Gastroesophageal sphincter (tissue), 4 donors: ENCODE results near the gene MVK. TPM values are rescaled to one million over a fixed set of nuclear protein-coding genes. Genes with fewer than 3 reads are reported as not detected.

ENCODE experiments used
- ATAC-seq: fragments of 150-250 bp; one replicate; pipeline ENCODE4 v1.9.1; 2016; ENCODE audit warnings: mild to moderate bottlenecking, moderate library complexity
- H3K27ac ChIP-seq, 4 donors: fragments of 200-600 bp; sonication (generic) in 3 of 4; 1 replicate in 3 of 4; 2 replicates in 1 of 4; pipeline ENCODE4 v1.5.1; 2016 to 2019
- H3K27me3 ChIP-seq: fragments of 200-600 bp; sonication (generic); one replicate; pipeline ENCODE4 v1.5.1; 2019
- H3K36me3 ChIP-seq, 2 donors: fragments of 200-600 bp; sonication (generic); one replicate each; pipeline ENCODE4 v1.5.1; 2019; ENCODE audit warnings: control low read depth in 1 of 2
- H3K4me1 ChIP-seq, 3 donors: fragments of 200-600 bp; sonication (generic); 1 replicate in 2 of 3; 2 replicates in 1 of 3; pipeline ENCODE4 v1.5.1; 2016 to 2019; ENCODE audit warnings: control low read depth in 2 of 3
- H3K4me3 ChIP-seq, 2 donors: fragments of 200-600 bp; sonication (generic); one replicate each; pipeline ENCODE4 v1.5.1; 2019; ENCODE audit warnings: mild to moderate bottlenecking in 1 of 2, moderate library complexity in 1 of 2
- H3K9me3 ChIP-seq, 3 donors: fragments of 200-600 bp; sonication (generic); one replicate each; pipeline ENCODE4 v1.5.1; 2017 to 2019; ENCODE audit warnings: control low read depth in 2 of 3
- EP300 ChIP-seq: sonication (generic); formaldehyde crosslinking; IDR thresholded peaks from one replicate; pipeline ENCODE4 v1.6.1; 2017; ENCODE audit warnings: antibody characterized with exemption, mild to moderate bottlenecking
- POLR2A ChIP-seq, 2 donors: fragments of 450-650 bp; IDR thresholded peaks; one replicate each; pipeline ENCODE4 v1.6.1; 2017; ENCODE audit warnings: antibody characterized with exemption in 2 of 2, mild to moderate bottlenecking in 2 of 2, moderate library complexity in 1 of 2
- POLR2AphosphoS5 ChIP-seq: sonication (generic); formaldehyde crosslinking; IDR thresholded peaks from one replicate; pipeline ENCODE4 v1.6.1; 2017; ENCODE audit warnings: antibody characterized with exemption
- WGBS, 2 donors: methylation state at CpG; one replicate each; pipeline ENCODE4 v1.1.5; 2018; ENCODE audit warnings: low coverage in 1 of 2; 5-methylcytosine and 5-hydroxymethylcytosine counted together
- total RNA-seq, 4 donors: library from RNA; depleted of rRNA; stranded (reverse); fragments of >200 nt; gene quantifications; one replicate each; pipeline ENCODE4 v1.1.0, GENCODE V29; 2016
- TF ChIP-seq, protein P1 (sequence below), 4 experiments: fragments of 200-600 bp in 2 of 4; fragments of 450-650 bp in 2 of 4; sonication (generic) in 1 of 4; IDR thresholded peaks; one replicate each; pipeline ENCODE4 v1.5.1; 2017 to 2019; ENCODE audit warnings: antibody characterized with exemption in 4 of 4, mild to moderate bottlenecking in 2 of 4, moderate library complexity in 2 of 4

Gene MVK
- total RNA-seq, 4 donors from 2014 or later, result 6.2 to 18.2 (median 10.4) TPM

DNA sequence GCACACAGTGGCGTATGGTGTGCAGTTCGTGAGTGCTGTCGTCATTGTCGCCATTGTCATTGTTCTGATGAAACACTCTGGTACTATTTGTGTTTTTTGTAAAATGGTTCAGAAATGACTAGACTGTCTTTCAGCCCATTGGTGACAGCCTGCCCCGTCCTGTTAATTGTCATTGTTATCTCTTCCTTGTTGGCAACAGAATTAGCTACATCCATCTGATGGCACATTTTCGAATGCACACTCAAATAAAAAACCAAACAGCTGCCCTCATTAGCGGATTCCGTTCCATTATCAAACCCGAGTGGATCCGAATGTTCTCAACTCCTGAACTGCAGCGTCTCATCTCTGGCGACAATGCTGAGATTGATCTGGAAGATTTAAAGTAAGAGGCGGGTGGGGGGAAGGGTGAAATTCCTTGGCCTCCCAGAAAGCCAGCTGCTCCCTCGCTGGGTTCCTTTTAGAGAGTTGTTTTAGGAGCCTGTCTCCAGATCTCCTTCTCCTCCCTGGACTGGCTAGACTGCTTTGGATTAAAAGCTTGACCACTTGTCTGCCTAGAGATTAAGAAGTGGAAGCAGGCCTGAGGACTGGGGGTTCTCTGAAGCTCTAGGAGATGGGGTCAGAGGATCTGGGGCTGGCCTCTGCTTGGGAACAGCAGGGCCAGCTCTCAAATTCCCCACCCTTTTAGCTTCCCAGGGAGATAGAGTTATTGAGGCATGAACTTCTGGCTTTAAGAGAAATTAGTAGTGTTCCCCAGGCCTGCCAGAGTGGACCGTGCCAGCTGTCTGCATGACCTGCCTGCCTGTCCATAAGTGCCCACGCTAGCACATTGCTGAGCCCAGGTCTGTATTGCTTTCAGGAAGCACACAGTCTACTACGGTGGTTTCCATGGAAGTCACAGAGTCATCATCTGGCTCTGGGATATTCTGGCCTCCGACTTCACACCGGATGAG lies 43.6 kb upstream of the MVK start:
- H3K36me3 ChIP-seq, result peaks cover 0 to 100% of the 10 kb centered on the region in 2 donors
- WGBS, 2 donors, result 58 to 65% methylated on average over 10 to 16 of the region's 19 CpGs

DNA sequence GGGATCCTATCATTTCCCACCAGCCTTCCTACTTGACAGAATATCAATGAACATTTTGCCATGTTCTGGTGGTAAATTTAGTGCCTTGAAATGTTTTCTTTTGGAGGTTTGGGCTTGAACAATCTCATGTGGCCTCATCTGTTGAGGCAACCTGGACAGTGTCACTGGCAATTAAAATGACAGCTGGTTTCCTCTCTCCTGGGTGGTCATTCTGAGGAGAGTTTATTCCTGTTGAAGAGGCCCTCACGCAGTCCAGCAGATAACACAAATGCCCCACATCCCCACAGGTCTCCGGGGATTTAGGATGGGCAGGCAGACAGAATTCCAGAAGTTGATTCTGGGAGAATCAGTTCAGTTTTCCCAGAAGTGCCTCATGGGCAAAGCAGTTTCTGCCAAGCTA lies 42.2 kb upstream of the MVK start:
- ATAC-seq, result no peak
- no peaks in the 10 kb centered on the region for H3K4me1 ChIP-seq
- H3K27me3 ChIP-seq, result no peaks in the 10 kb centered on the region
- no peak overlapping the region for H3K4me3 ChIP-seq
- H3K9me3 ChIP-seq, result no peaks in the 10 kb centered on the region
- peaks cover 0 to 100% of the 10 kb centered on the region in 2 donors for H3K36me3 ChIP-seq
- WGBS, 2 donors, result 17 to 33% methylated on average over 1 of the region's 2 CpGs
- TF ChIP-seq POLR2AphosphoS5 (no peak), EP300 (no peak), POLR2A (IDR thresholded peaks at IDR 0.05) (no peak)
- TF ChIP-seq, protein P1, sequence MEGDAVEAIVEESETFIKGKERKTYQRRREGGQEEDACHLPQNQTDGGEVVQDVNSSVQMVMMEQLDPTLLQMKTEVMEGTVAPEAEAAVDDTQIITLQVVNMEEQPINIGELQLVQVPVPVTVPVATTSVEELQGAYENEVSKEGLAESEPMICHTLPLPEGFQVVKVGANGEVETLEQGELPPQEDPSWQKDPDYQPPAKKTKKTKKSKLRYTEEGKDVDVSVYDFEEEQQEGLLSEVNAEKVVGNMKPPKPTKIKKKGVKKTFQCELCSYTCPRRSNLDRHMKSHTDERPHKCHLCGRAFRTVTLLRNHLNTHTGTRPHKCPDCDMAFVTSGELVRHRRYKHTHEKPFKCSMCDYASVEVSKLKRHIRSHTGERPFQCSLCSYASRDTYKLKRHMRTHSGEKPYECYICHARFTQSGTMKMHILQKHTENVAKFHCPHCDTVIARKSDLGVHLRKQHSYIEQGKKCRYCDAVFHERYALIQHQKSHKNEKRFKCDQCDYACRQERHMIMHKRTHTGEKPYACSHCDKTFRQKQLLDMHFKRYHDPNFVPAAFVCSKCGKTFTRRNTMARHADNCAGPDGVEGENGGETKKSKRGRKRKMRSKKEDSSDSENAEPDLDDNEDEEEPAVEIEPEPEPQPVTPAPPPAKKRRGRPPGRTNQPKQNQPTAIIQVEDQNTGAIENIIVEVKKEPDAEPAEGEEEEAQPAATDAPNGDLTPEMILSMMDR (IDR thresholded peaks at IDR 0.05), result no peak
- H3K27ac ChIP-seq, result no peak overlapping the region

More for the DNA sequence above, 43.6 kb upstream of the MVK start:
- Histone ChIP-seq H3K4me1 (no peaks in the 10 kb centered on the region), H3K9me3 (no peaks in the 10 kb centered on the region), H3K27ac (no peak overlapping the region), H3K27me3 (no peaks in the 10 kb centered on the region), H3K4me3 (no peak overlapping the region)
- ATAC-seq, result no peak
- TF ChIP-seq POLR2A (IDR thresholded peaks at IDR 0.05), result no peak

DNA sequence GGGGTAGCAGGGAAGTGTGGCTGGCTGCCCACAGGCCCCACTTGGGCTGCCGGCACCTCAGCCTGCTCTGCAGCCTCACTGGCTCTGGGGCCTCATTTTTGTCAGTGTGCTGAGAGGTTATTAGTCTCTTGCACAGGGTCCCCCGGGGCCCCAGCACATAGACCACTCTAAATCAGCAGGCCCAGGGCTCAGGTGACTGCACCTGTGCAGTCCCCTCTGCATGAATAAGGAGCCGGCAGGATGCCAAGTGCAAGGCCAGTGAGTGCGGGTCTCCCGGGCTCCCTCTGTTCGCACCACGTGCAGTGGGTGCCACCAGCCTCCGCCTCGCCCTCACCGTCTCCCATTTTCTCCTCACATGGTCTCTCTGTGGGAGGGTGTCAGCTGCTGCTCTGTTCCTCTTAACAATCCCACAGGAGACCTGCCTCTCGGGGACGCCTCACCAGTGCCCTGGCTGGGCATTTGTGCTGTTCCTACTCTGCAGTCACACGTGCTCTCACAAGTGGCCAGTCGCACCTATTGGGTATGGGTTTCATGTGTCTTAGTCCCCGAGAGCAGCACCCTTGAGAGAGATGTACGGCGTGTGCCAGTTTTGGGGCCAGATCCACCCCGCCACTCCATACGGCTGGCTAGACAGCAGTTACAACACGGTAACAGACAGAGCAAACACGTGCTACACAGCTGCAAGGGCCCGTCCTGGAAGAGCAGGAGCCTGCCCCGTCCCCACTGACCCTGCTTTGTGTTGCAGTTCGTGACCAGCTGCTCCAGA lies 40.7 kb upstream of the MVK start:
- no peaks in the 10 kb centered on the region for H3K27me3 ChIP-seq
- H3K36me3 ChIP-seq, result peaks cover 0 to 100% of the 10 kb centered on the region in 2 donors
- WGBS, 2 donors, result 80% methylated on average over 4 of the region's 24 CpGs; no CpG with 5 or more reads in 1 of the 2 donors
- no peak overlapping the region for H3K4me3 ChIP-seq
- H3K9me3 ChIP-seq, result no peaks in the 10 kb centered on the region
- ATAC-seq, result no peak
- TF ChIP-seq POLR2AphosphoS5, result no peak
- TF ChIP-seq, protein P1 (IDR thresholded peaks at IDR 0.05), result no peak
- no peak overlapping the region for H3K27ac ChIP-seq
- no peaks in the 10 kb centered on the region for H3K4me1 ChIP-seq

DNA sequence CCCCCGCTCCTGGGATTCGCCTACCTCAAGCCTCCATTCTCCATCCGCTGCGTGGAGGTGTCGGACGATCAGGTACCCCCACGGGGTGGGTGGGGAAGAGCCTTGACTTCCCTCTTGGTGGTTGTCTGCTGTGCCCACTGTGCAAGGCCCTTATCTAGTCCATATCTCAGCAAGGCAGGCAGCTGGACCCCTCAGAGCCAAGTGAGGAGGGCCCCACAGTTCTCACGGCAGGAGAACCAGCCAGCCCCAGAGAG lies 40.2 kb upstream of the MVK start:
- no peak overlapping the region for H3K27ac ChIP-seq
- H3K4me1 ChIP-seq, result no peaks in the 10 kb centered on the region
- H3K36me3 ChIP-seq, result peaks cover 0 to 100% of the 10 kb centered on the region in 2 donors
- no peaks in the 10 kb centered on the region for H3K9me3 ChIP-seq
- no peaks in the 10 kb centered on the region for H3K27me3 ChIP-seq
- no peak for TF ChIP-seq POLR2AphosphoS5
- TF ChIP-seq, protein P1 (IDR thresholded peaks at IDR 0.05), result no peak
- no CpG with 5 or more reads among the region's 8 CpGs for WGBS, 2 donors
- no peak overlapping the region for H3K4me3 ChIP-seq
- no peak for ATAC-seq

DNA sequence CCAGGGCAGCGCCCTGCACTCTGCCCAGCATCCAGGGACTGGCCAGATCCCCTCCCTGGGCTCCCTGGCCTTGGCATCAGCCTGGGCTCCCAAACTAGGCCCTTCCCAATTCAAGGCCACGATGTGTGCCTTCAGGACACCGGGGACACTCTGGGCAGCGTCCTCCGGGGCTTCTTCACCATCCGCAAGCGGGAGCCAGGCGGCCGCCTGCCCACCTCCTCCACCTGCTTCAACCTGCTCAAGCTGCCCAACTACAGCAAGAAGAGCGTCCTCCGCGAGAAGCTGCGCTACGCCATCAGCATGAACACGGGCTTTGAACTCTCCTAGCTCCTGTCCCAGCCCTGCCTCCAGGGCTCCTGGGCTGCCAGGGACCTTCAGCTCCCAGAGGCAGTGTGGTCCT lies 39.1 kb upstream of the MVK start:
- WGBS, 2 donors, result 80 to 90% methylated on average over 1 to 2 of the region's 15 CpGs
- Histone ChIP-seq H3K27me3 (no peaks in the 10 kb centered on the region), H3K9me3 (no peaks in the 10 kb centered on the region), H3K27ac (no peak overlapping the region), H3K4me1 (no peaks in the 10 kb centered on the region), H3K4me3 (no peak overlapping the region), H3K36me3 (peaks cover 0 to 99% of the 10 kb centered on the region in 2 donors)
- TF ChIP-seq POLR2A (IDR thresholded peaks at IDR 0.05) (no peak), POLR2AphosphoS5 (no peak), EP300 (no peak)
- TF ChIP-seq, protein P1 (IDR thresholded peaks at IDR 0.05), result no peak
- no peak for ATAC-seq
